ENCODE data around the gene GAK.

- no peak for TF ChIP-seq TAF1 (IDR thresholded peaks at IDR 0.05; ENCODE audit: borderline replicate concordance, insufficient read depth, low read length)
- TF ChIP-seq REST (IDR thresholded peaks at IDR 0.05; ENCODE audit: insufficient read depth in 1 of 2, low read depth in 2 of 2, low read length in 2 of 2), result no peak
- TF ChIP-seq POLR2AphosphoS5 (IDR thresholded peaks at IDR 0.05; ENCODE audit: low read depth, low read length), result no peak
- TF ChIP-seq FOXP2 (optimal IDR thresholded peaks at IDR 0.05; ENCODE audit: borderline replicate concordance, extremely low read depth, extremely low read length, insufficient read depth), result no peak
- no peak for TF ChIP-seq SIN3A (IDR thresholded peaks at IDR 0.05; ENCODE audit: borderline replicate concordance, insufficient read depth, low read length)
Measured at GRCh38 chr4:822361-823175, 109.5 kb downstream of the GAK start.
